Embryonic facial prominence (tissue), 1 donor: ENCODE measurements around the gene FER.
"Not testable (repeated sequence)": the region's sequence is repeated elsewhere in the genome, so short reads cannot be mapped to it uniquely, and the experiment has no call there.

Experiments used
- DNase-seq: peaks from one replicate; pipeline ENCODE4 v3.0.0-alpha.2; 2016; ENCODE audit errors: extremely low spot score

Gene FER

DNA sequence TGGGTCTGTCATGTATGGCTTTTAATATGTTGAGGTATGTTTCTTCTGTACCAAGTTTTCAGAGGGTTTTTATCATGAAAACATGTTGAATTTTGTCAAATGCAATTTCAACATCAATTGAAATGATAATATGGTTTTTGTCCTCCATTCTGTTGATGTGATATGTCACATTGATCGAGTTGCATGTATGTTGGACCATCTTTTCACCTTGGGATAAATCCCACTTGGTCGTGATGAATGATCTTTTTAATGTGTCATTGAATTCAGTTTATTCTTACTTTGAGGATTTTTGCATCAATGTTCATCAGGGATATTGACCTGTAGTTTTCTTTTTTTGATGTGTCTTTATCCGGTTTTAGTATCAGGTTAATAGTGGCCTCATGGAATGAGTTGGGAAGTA is 373.5 kb downstream of the FER start:
- no peak for DNase-seq

DNA sequence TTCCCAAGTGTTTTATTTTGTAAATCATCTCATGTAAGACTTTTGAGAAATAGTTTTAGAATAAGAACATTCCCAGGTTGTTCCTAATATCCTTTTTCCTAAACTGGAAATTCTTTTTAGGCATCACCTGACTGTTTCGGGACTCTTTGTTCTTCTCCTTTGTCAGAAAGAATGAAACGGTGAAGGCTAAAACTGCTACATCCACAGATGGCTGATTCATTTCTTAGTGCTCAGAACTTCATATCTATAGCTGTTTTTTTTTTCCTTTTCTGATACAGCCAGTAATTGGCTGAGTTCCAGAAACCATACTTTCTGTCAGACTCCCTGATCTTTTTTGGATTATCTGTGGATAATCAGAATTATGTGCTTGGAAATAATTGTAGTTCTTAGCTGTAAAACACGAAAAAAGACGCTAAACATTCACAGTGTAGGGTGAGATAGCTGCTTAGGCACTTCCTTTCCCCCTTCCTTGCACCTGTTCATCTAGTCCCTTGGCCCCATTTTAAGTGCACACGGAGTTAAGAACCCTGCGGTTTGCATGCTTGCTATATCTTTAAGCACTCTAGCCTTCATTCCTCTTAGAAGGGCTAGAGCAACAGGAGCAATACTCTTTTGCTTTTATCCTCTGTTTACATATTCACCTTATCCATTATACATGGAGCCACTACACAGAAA is 378.2 kb downstream of the FER start:
- no peak for DNase-seq

DNA sequence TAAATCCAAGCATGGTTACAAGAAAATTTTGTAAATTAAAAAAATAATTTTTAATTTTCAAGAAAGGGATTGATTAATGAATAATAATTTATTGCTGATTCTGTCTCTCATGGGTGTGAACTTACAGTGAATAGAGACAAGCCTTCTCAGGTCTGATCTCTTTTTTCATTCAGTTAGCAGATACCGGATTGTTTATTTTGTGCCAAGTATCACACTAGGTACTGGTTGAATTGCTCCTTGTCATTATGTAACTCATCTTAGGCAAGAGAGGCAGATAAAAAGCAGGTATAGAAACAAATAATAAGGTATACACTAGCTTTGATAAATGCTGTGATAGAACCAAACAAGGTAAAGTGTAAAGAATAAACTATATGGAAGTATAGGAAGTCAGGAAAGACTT is 378.8 kb downstream of the FER start:
- DNase-seq = no peak

DNA sequence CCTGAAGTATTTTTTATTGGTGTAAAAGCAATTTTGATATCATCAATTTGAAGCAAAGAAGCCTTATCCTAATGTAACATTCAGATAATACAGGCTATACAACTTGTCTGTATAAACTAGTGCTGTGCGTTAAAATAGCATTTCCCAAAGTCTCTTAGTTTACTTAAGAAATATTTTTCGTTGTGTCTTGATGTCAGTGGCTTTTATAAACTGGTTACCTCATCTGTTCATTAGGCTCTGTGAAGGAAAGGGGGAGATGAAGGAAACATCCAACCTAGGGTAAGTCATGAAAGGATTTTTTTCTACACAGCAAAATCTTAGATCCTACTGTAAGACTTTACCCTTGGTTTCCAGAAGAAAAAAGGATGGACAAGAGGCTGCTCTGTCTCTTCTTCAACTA is 389.2 kb downstream of the FER start:
- no peak for DNase-seq

DNA sequence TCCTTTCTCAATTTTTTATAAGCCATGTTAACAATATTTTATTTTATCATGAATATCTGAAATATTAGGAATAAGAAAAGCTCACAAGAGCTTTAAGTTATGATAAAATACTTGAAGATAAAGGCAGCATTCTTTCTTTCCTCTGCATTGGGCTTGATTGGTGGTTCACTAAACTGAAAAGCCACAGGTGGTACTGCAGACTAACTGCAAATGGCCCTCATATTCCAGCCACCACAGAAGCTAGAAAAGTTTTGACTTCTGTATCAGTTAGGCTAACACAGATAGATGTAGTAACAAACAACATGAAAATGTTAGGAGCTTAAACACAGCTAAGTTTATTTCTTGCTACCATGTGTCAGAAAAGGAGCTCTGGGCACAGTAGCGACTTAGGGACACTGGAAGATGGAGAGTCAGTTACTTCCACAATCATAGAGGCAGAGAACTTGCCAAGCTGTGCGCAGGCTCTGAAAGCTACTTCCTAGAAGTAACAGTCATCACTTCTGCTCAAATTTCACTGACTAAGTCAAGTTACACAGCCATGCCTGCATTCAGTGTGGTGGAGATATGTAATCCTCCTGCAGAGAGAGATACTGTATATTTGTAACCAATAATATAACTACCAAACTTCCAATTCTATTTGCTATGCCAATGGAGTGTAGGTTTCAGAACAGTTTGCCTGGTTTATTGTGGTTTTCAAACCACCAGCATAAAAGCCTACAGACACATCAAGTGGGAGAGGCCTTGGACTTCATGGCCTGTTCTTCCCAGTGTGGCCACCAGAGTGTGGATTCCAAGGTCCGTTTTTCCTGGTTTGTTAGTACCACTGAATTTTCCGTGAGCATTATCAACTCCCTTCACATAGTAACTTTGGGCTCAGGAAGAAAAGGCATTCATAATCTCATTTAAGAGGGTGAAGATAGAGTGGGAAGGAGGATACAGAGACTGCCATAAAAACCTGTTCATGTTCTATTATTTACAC is 393.8 kb downstream of the FER start:
- no peak for DNase-seq

DNA sequence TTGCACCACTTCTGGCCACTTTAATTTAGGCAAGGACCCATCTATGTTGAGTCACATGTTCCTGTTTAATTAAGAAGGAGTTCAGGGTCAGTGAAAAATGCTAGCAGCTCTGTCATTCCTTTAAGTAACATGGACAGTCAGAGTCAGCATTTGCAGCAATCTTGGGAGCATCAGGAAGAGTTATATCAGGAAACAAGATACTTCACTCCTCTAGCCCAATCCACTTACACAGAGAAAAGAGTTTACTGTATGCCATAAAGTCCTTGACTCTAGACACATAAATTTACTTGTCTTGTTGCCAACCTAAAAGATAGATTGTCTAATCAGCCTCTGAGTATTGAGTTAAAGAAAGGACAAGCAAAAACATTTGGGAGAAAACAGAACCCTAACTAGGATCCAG is 395.3 kb downstream of the FER start:
- DNase-seq = no peak

DNA sequence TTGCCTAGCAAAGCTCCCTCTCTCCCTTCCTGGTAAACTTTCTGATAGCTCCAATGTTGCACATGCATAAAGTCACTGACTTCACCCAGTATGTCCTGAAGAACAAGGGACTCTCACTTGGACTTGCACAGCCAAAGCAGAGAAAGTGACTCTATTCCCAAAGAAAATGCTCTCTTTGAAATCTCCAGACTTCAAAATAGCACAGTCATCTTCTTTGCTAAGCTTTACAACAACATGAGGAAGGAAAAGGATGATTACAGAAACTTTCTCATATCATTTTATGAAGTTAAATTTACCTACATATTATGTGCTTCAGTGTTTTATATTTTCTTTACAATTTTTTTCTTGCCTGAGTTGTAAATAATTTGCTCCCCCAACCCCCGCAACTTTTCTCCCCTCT is 397.4 kb downstream of the FER start:
- DNase-seq = no peak

DNA sequence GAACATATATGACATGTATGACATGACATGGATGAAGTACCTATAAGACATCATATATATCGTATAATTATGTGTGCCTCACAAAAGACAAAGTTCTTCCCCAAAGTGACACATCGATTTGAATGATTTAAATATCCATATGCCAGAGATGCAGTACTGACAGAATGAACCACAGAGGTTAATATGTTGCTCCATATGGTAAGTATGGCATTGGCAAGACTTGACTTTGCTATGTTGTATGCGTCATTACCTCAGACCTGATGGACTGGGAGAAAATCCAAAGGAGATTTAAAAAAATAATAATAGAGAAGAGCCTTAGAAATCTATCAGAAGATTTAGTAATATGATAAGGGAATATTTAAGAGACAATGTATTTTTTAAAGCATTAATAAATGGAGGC is 398.9 kb downstream of the FER start:
- DNase-seq = no peak

DNA sequence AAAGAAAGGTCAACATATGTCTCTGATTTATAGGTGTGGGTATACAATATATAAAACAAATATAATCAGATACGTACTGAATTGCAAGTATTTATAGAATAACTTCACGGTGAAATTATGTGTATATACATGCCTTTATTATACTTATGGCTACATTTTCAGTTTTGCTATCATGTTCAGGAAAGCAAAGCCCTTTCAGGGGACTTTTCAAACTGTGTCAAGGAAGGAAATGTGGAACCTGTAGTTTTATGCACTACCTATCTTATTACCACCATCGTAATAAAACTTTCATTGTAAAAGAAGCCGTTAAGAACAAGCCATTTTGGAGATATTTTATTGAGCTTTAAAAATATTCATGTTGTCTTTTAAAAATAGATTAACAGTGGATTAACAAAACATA is 404.9 kb downstream of the FER start:
- DNase-seq = no peak

DNA sequence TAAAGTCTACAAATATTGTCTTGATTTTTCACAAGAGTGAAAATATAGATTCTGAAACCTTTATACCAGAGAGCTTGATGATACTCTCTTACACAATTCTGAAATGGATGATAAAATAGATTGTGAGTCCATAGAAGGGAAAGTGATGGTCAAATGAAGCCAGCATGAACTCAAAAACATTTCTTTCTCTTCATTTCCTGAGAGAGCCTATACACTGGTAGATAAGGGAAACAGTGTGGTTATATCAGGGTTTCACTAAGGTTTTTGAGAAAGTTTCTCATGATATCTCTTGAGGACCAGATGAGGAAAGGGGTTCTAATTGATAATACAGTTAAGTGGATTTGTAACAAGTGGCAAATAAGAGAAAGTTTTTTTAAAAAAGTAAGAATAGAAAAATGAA is 407.9 kb downstream of the FER start:
- DNase-seq = no peak

DNA sequence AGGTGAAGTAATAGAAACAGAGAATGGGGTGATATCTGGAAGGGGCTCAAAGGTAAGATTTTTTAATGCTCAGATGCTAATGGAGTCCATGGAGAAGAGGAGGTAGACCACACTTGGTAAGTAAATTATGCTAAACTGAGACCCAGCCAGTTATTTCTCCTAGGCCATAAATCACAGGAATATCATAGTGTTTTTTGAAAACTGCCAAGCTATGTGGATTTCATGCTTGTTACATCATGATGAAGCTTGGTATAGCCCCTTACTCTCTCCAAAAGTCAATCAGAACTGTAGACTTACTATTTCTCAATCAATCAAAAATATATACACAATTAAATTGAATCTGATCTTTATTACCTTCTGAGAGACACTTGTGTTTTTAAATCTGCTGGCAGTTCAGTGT is 409.2 kb downstream of the FER start:
- DNase-seq = no peak

DNA sequence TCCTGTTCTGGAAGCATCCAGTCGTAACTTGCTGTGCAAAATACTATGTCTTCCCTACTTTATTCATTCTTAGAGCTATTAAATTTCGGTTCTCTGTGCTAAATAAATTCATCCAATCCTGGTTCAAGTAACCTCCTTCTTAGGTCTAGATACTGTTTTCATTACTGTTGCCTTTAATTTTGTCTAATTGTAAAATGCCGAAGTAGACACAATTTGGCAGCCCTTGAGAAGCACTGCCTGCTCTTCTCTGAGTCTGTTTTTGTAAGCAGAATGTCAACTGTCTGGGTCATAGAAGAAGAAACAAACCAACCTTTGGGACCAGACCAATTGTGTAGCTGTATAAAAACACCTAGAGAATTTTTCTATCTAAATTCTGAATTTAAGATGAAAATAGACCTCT is 412.8 kb downstream of the FER start:
- no peak for DNase-seq

DNA sequence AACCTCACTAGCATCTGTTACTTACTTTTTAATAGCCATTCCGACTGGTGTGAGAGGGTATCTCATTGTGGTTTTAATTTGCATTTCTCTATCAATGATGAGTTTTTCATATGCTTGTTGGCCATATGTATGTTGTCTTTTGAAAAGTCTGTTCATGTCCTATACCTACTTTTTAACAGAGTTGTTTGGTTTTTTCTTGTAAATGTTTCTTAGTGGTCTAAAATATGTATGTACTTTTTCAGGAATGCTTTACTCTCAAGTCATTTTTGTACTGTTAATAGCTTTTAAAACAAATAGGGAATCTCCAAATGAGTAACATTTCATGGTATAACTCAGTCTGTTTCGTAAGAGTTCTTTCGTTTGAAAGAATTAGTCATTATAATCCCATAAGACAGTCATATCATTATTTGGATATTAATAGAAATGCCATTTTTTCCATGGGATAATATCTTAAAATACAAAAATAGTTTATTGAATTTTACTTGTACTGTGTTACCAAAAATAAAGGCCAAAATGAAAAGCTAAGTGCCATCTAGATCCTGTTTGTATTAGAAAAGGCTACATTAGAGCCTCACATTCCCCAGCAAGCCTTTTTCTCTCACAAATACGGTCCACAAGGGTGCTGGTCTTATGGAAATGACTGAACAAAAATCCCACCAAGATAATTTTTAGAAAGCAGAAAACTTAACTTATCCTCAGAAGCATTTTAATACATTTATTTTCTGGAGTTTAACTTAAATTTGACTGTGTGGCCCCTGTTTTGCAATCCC is 414.4 kb downstream of the FER start:
- DNase-seq = no peak

DNA sequence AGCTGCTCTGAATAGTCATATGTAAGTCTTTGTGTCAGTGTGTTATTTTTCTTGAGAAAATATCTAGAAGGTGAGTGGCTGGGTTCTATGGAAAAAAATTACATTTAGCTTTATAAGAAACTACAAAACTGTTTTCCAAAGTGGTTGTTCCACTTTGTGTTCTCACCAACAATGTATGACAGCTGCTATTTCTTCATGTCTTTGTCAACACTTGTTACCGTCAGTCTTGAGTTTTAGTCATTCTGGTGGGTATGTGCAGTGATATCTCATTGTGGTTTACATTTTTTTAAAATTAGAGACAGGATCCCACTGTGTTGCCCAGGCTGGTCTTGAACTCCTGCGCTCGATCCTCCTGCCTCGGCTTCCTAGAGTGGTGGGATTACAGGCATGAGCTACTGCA is 415.6 kb downstream of the FER start:
- no peak for DNase-seq

DNA sequence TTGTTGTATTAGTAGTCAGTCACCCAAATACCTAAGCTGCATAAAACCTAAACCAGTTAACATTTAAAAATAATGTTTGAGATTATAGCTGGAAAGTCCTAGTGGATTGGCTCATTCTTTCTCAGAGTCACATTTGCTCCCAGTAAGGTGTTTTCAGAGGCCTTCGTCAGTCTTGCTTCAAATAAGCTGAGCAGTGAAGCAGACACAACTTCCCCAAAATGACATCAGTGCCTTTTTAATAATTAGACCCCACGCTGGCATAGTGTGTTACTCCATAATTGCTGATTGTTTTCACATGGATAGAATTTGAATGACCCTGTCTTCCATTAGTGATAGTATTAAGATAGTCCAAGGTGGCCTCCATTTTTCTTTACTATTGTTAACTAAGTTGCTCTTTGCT is 416.3 kb downstream of the FER start:
- no peak for DNase-seq

DNA sequence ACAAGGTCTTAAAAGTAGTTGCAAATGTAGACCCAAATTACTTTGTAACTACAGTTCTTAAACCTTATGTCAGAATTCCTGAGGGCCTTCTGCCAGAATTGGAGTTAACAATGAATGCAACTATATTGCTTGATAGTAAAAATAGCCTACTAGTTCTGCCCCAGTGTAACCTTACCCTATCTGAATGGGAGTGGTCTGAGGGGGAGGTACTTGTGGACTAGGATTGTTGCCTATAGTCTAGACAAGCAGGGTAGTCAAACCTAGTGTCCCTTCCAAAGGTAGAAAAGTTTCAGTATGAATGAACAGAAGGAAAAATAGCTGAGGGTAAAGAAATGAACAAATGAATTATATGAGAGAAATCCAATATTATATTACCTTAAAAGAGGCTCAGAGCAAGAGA is 419.9 kb downstream of the FER start:
- DNase-seq = no peak

DNA sequence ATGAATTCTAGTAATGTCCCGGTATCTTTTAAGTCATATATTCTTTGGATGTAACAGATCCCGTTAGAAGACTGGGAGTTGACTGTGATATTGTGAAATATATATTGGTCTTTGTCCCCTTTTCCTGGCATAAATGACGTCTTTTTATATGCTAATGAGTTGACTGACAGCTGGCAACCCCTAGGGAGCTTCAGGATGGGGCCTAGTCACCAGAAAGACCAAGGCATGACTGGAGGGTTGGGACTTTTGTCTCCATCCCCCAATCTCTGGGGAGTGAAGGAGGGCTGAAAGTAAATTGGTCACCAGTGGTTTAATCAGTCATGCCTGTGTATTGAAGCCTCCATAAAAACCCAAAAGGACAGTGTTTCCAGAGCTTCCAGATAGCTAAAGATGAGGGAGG is 420.5 kb downstream of the FER start:
- DNase-seq = no peak

DNA sequence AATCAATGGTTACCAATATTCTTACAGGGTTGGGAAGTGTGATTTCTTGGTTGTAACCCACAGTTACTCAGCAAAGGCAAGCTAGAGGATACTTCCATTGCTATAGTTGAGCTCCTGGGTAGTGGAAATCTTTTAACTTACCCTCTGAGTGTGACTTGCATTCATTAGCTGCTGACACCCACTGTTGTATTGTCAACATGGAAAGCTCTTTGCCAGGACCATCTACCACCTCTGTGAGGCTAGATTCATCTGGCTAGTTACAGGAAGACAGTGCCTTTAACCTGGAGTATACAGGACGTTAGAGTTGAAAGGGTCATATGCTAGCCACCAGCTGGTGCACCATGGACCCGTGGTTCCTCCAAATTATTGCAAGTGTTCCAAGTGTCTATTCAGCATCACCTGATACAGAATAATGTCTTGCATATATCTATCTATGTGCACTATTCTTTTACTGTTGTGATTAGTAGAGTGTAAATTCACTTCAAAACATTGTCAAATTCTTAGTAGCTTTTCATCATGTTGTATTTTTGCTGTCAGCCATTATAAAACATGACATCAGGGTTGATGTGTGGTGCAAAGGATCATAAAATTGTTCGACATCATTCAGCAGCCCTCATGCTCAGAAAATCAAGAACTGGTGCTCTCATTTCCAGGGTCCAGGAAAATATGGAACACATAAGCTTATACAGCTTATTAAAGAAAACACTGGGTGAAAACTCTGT is 423.1 kb downstream of the FER start:
- DNase-seq = no peak

DNA sequence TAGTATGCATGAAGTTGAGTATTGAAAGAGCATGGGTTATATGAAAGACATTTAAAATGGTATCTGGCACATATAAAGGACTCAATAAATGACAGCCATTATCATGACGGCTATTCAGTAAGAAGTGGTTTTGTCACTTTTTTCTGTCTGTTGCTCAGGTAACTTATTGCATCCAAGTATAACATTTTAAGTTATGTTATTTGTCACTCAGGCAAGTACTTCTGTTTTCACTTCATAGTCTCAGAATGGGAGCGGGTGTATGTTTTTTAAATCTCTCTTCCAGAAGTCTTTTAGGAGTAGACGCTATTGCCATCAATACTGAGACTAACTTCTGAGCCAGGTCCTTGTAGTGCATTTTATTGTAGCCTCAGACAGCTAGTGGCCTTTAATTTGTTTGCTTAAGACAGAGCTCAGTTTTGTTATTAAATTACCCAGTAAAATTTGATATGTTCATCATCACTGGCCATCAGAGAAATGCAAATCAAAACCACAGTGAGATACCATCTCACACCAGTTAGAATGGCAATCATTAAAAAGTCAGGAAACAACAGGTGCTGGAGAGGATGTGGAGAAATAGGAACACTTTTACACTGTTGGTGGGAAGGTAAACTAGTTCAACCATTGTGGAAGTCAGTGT is 423.9 kb downstream of the FER start:
- not testable (repeated sequence) for DNase-seq

DNA sequence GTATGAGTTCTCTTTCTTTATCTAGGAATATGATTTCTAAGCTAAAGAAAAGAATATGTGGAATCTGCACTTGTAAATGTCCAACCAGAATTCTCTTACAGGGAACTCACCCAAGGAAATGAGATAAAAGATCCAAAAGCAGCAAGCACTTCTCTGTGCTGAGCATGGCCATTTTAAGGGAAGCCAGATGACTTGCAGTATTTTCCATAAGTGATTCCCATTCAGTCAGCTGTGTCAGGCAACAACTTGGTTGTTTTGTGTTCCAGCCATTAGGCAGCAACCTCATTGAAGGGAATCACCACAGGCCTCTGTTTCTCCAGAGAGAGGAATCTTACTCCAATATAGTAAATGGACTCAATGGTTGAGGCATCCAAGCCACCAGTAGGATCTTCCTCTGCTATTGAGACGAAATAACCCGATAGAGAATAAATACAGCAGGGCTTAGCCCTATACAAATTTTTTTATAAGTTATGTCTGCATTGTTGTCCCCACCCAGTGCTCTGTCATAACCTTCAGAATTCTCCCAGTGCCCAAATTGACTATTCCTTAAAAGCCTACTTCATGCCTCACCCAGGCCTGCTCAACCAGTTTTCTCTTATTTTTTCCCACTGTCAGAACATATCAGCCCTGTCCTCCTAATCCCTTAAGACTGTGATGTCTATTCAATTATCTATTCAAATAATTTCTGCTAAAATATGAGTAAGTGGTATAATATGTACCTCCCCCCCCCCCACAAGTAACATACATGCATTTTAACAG is 425.5 kb downstream of the FER start:
- DNase-seq = peak; percentile 21

DNA sequence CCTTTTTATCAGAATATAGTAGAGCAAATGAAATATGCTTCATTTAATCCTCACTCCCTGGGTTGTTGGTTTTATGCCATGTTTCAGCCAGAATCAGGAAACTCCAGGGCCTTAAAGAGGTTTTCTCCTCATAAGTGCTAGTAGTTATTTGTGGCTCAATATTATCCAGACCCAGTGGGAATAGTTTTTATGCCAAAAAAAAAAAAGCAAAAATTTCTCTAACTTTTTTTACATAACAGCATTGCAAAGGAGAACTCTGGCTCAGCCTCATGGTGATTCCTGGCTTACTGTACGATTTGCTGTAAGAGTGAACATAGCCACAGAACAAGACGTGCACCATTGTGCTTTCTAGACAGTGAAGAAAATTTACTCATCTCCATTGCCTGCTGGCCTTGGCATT is 429.5 kb downstream of the FER start:
- no peak for DNase-seq
